HCT116 (cell line): ENCODE measurements around the gene GRM4. TPM values are rescaled to one million over a fixed set of nuclear protein-coding genes. Genes with fewer than 3 reads are reported as not detected.

ENCODE experiments used
- ATAC-seq: fragments of 200-7000 bp; cut with Tn5 transposase; 2 replicates; pipeline ENCODE4 v1.9.1; 2020; ENCODE audit warnings: mild to moderate bottlenecking, moderate library complexity
- BruUV-seq: library from RNA; stranded (reverse); fragments of 400-500 nt; replicated peaks from 2 replicates; lab custom pipeline; 2021; lab: Mats Ljungman, UMichigan
- CTCF ChIA-PET: fragments of 300-600 bp; sonication (Branson Sonifier 250); formaldehyde crosslinking; loops from one replicate; lab custom pipeline; 2021; ENCODE audit warnings: antibody characterized with exemption; lab: Charles Lee
- POLR2A ChIA-PET: fragments of 300-600, 350-600 bp; sonication (Branson Sonifier 250); formaldehyde crosslinking; loops from one replicate; lab custom pipeline; 2021; ENCODE audit warnings: antibody characterized with exemption; lab: Charles Lee
- RAD21 ChIA-PET, 2 experiments: fragments of 300-600 bp; sonication (Branson Sonifier 250); formaldehyde crosslinking; loops; one replicate each; lab custom pipeline; 2023; ENCODE audit warnings: low total read pairs in 2 of 2; ENCODE audit not compliant: uncharacterized antibody in 2 of 2, unreplicated experiment in 2 of 2, low non-redundant PET in 1 of 2; lab: Charles Lee
- DNase-seq: peaks from one replicate; pipeline ENCODE4 v3.0.0-alpha.2; 2010; ENCODE audit warnings: low read depth, low spot score
- H2AFZ ChIP-seq: fragments of 200-600 bp; shearing (Covaris generic), sonication (generic); 2 replicates; pipeline ENCODE4 v1.6.1; 2017; ENCODE audit warnings: low read depth, mixed run types, mixed read lengths, antibody characterized with exemption, low read length; ENCODE audit not compliant: poor library complexity, severe bottlenecking
- H3K27ac ChIP-seq: 2 replicates; pipeline ENCODE4 v1.5.1; 2012; ENCODE audit warnings: low read depth, low read length
- H3K27me3 ChIP-seq: fragments of 200-600 bp; sonication (generic); 2 replicates; pipeline ENCODE4 v1.6.1; 2016; ENCODE audit warnings: mixed run types, low read length, mixed read lengths; ENCODE audit not compliant: insufficient read depth
- H3K36me3 ChIP-seq, 2 experiments: fragments of 200-500 bp in 1 of 2; fragments of 200-600 bp in 1 of 2; sonication (Bioruptor generic) in 1 of 2; sonication (generic) in 1 of 2; 2 replicates each; pipeline versions ENCODE4 v1.5.1 to v1.6.1; 2014 to 2016; ENCODE audit warnings: low read length in 2 of 2, inconsistent platforms in 1 of 2, mixed read lengths in 1 of 2, mixed run types in 1 of 2; ENCODE audit not compliant: insufficient read depth in 2 of 2, control insufficient read depth in 1 of 2
- H3K4me1 ChIP-seq, 2 experiments: fragments of 200-600 bp in 1 of 2; sonication (generic) in 1 of 2; 2 replicates each; pipeline versions ENCODE4 v1.5.1 to v1.6.1; 2012 to 2017; ENCODE audit warnings: low read length in 2 of 2, inconsistent platforms in 1 of 2, mild to moderate bottlenecking in 1 of 2, mixed read lengths in 1 of 2, mixed run types in 1 of 2, moderate library complexity in 1 of 2; ENCODE audit not compliant: insufficient read depth in 2 of 2, control insufficient read depth in 1 of 2
- H3K4me2 ChIP-seq: fragments of 200-600 bp; sonication (generic); 2 replicates; pipeline ENCODE4 v1.6.1; 2017; ENCODE audit warnings: mixed run types, low read length, mixed read lengths
- H3K4me3 ChIP-seq, 2 experiments: fragments of 200-600 bp in 1 of 2; sonication (generic) in 1 of 2; replicated peaks in 1 of 2; 2 replicates each; pipeline ENCODE4 v1.5.1; 2011 to 2016; ENCODE audit warnings: low read length in 2 of 2, control low read depth in 1 of 2, low read depth in 1 of 2, mild to moderate bottlenecking in 1 of 2, mixed read lengths in 1 of 2, mixed run types in 1 of 2
- H3K79me2 ChIP-seq: fragments of 200-600 bp; sonication (generic); 2 replicates; pipeline ENCODE4 v1.6.1; 2017; ENCODE audit warnings: mild to moderate bottlenecking, mixed run types, low read length, moderate library complexity, mixed read lengths; ENCODE audit not compliant: insufficient read depth
- H3K9ac ChIP-seq: fragments of 200-600 bp; sonication (generic); 2 replicates; pipeline ENCODE4 v1.6.1; 2016; ENCODE audit warnings: low read length, mixed read lengths
- H3K9me2 ChIP-seq: fragments of 200-600 bp; sonication (generic), shearing (Covaris generic); 2 replicates; pipeline ENCODE4 v1.6.1; 2017; ENCODE audit warnings: mixed run types, mild to moderate bottlenecking, moderate library complexity; ENCODE audit not compliant: insufficient read depth
- H3K9me3 ChIP-seq, 2 experiments: fragments of 200-500 bp in 1 of 2; fragments of 200-600 bp in 1 of 2; sonication (Bioruptor generic) in 1 of 2; sonication (generic) in 1 of 2; 2 replicates each; pipeline ENCODE4 v1.6.1; 2014 to 2017; ENCODE audit warnings: low read length in 2 of 2, mixed read lengths in 2 of 2, inconsistent platforms in 1 of 2, low read depth in 1 of 2, mild to moderate bottlenecking in 1 of 2, mixed run types in 1 of 2, moderate library complexity in 1 of 2; ENCODE audit not compliant: control insufficient read depth in 1 of 2, insufficient read depth in 1 of 2
- H4K20me1 ChIP-seq: fragments of 200-600 bp; sonication (generic), shearing (Covaris generic); 2 replicates; pipeline ENCODE4 v1.6.1; 2017; ENCODE audit warnings: mixed run types, mild to moderate bottlenecking, moderate library complexity; ENCODE audit not compliant: insufficient read depth
- ATF3 ChIP-seq: IDR thresholded peaks from 2 replicates; pipeline ENCODE4 v1.6.1; 2012
- CBX3 ChIP-seq: IDR thresholded peaks from 2 replicates; pipeline ENCODE4 v1.6.1; 2012; ENCODE audit warnings: low read depth
- CEBPB ChIP-seq: IDR thresholded peaks from 2 replicates; pipeline ENCODE4 v1.6.1; 2012; ENCODE audit warnings: low read depth
- EGR1 ChIP-seq: IDR thresholded peaks from 2 replicates; pipeline ENCODE4 v1.6.1; 2012; ENCODE audit warnings: low read depth
- ELF1 ChIP-seq: IDR thresholded peaks from 2 replicates; pipeline ENCODE4 v1.6.1; 2012; ENCODE audit warnings: low read depth, borderline replicate concordance
- EZH2 ChIP-seq: fragments of 200-600 bp; sonication (generic); IDR thresholded peaks from 2 replicates; pipeline ENCODE4 v1.6.1; 2017; ENCODE audit warnings: antibody characterized with exemption, mixed run types
- EZH2phosphoT487 ChIP-seq: fragments of 200-600 bp; IDR thresholded peaks from 2 replicates; pipeline ENCODE4 v1.6.1; 2018; ENCODE audit warnings: antibody characterized with exemption, borderline replicate concordance
- FOSL1 ChIP-seq: IDR thresholded peaks from 2 replicates; pipeline ENCODE4 v1.6.1; 2012; ENCODE audit warnings: low read depth
- JUND ChIP-seq: IDR thresholded peaks from 2 replicates; pipeline ENCODE4 v1.6.1; 2012
- MAX ChIP-seq: IDR thresholded peaks from 2 replicates; pipeline ENCODE4 v1.6.1; 2012
- POLR2A ChIP-seq: IDR thresholded peaks from 2 replicates; pipeline ENCODE4 v1.7.0; 2011; ENCODE audit warnings: borderline replicate concordance; ENCODE audit not compliant: insufficient read depth, insufficient read length; ENCODE audit errors: extremely low read depth
- POLR2AphosphoS5 ChIP-seq: IDR thresholded peaks from 2 replicates; pipeline ENCODE4 v1.6.1; 2011; ENCODE audit warnings: mild to moderate bottlenecking, low read depth, low read length, moderate library complexity
- RAD21 ChIP-seq: IDR thresholded peaks from 2 replicates; pipeline ENCODE4 v1.6.1; 2012; ENCODE audit warnings: low read depth, mild to moderate bottlenecking
- SIN3A ChIP-seq: IDR thresholded peaks from 2 replicates; pipeline ENCODE4 v1.6.1; 2012; ENCODE audit warnings: low read depth
- YY1 ChIP-seq: IDR thresholded peaks from 2 replicates; pipeline ENCODE4 v1.6.1; 2011; ENCODE audit warnings: low read length, low read depth, moderate library complexity, mild to moderate bottlenecking; ENCODE audit not compliant: insufficient replicate concordance; ENCODE audit errors: extremely low read depth
- ZFX ChIP-seq: fragments of 450-650 bp; IDR thresholded peaks from 2 replicates; pipeline ENCODE4 v1.6.1; 2017
- ZNF274 ChIP-seq: fragments of 200-500 bp; sonication (Bioruptor generic); IDR thresholded peaks from 2 replicates; pipeline ENCODE4 v1.6.1; 2014; ENCODE audit warnings: mild to moderate bottlenecking, low read depth, low read length, inconsistent platforms
- intact Hi-C: fragments of 100-400 bp; cut with micrococcal nuclease; formaldehyde crosslinking; loops from 2 replicates; pipeline ENCODE4 v1.10.0; 2022
- total RNA-seq: library from RNA; stranded (reverse); gene quantifications from one replicate; pipeline ENCODE4 v1.2.1, GENCODE V29; 2021; ENCODE audit not compliant: unreplicated experiment
- TF ChIP-seq, protein P1 (sequence below), 3 experiments: fragments of 200-600 bp in 1 of 3; sonication (generic) in 1 of 3; IDR thresholded peaks in 2 of 3; conservative IDR thresholded peaks in 1 of 3; 2 replicates each; pipeline ENCODE4 v1.5.1; 2012 to 2017; ENCODE audit warnings: low read depth in 2 of 3, low read length in 2 of 3, antibody characterized with exemption in 1 of 3, borderline replicate concordance in 1 of 3, control low read depth in 1 of 3, mild to moderate bottlenecking in 1 of 3, mixed read lengths in 1 of 3, mixed run types in 1 of 3, moderate library complexity in 1 of 3; ENCODE audit not compliant: insufficient read depth in 1 of 3

GRM4 gene
- total RNA-seq, 1 experiment from 2014 or later: 2.6 TPM

- H3K27me3 ChIP-seq: no peaks in the 10 kb centered on the region
- intact Hi-C loops: no loop called here
These were observed 123.5 kb downstream of the GRM4 start for GRCh38 chr6:34022250-34022872.

GRCh38 chr6:34021554-34022190, 124.2 kb downstream of the GRM4 start:
- Histone ChIP-seq H3K79me2 (no peaks in the 10 kb centered on the region), H3K9me2 (no peaks in the 10 kb centered on the region), H3K4me1 (peaks cover 4 to 10% of the 10 kb centered on the region in 2 experiments; a peak in 2 of 4 replicates), H3K27me3 (no peaks in the 10 kb centered on the region), H3K9ac (no peak overlapping the region), H3K27ac (no peak overlapping the region), H3K36me3 (no peaks in the 10 kb centered on the region), H4K20me1 (no peaks in the 10 kb centered on the region), H3K9me3 (no peaks in the 10 kb centered on the region), H2AFZ (no peak overlapping the region), H3K4me2 (no peak overlapping the region), H3K4me3 (no peak overlapping the region)
- ChIA-PET CTCF (no interaction called here), POLR2A (no interaction called here), RAD21 (no interaction called here)
- BruUV-seq: no TSS peak
- DNase-seq: no peak
- intact Hi-C loops: no loop called here
- ATAC-seq: peak; percentile 63
- TF ChIP-seq ATF3 (no peak), JUND (no peak), MAX (no peak), YY1 (no peak), ZFX (no peak), EZH2 (no peak), RAD21 (no peak), ZNF274 (no peak), ELF1 (no peak), CEBPB (no peak), CBX3 (no peak), POLR2AphosphoS5 (no peak)
- TF ChIP-seq, protein P1, sequence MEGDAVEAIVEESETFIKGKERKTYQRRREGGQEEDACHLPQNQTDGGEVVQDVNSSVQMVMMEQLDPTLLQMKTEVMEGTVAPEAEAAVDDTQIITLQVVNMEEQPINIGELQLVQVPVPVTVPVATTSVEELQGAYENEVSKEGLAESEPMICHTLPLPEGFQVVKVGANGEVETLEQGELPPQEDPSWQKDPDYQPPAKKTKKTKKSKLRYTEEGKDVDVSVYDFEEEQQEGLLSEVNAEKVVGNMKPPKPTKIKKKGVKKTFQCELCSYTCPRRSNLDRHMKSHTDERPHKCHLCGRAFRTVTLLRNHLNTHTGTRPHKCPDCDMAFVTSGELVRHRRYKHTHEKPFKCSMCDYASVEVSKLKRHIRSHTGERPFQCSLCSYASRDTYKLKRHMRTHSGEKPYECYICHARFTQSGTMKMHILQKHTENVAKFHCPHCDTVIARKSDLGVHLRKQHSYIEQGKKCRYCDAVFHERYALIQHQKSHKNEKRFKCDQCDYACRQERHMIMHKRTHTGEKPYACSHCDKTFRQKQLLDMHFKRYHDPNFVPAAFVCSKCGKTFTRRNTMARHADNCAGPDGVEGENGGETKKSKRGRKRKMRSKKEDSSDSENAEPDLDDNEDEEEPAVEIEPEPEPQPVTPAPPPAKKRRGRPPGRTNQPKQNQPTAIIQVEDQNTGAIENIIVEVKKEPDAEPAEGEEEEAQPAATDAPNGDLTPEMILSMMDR (IDR thresholded peaks at IDR 0.05 in 2 of 3, conservative IDR thresholded peaks at IDR 0.05 in 1 of 3; ENCODE audit: borderline replicate concordance in 1 of 3, insufficient read depth in 1 of 3, low read depth in 2 of 3, low read length in 2 of 3): no peak

More at GRCh38 chr6:34022250-34022872, 123.5 kb downstream of the GRM4 start:
- TF ChIP-seq ZFX (no peak), POLR2A (no peak), SIN3A (no peak), RAD21 (no peak), MAX (no peak), FOSL1 (no peak), EGR1 (no peak), JUND (no peak), EZH2phosphoT487 (no peak), POLR2AphosphoS5 (no peak)
- H3K4me3 ChIP-seq: no peak overlapping the region
- H3K9me2 ChIP-seq: no peaks in the 10 kb centered on the region
- no peak for DNase-seq
- no peaks in the 10 kb centered on the region for H3K9me3 ChIP-seq
- ChIA-PET RAD21 (no interaction called here), POLR2A (no interaction called here), CTCF (no interaction called here)
- no peak overlapping the region for H2AFZ ChIP-seq
- no TSS peak for BruUV-seq
- no peaks in the 10 kb centered on the region for H4K20me1 ChIP-seq
- no peak overlapping the region for H3K9ac ChIP-seq
- H3K79me2 ChIP-seq: no peaks in the 10 kb centered on the region
- no peak overlapping the region for H3K4me2 ChIP-seq
- H3K36me3 ChIP-seq: no peaks in the 10 kb centered on the region
- H3K4me1 ChIP-seq: peaks cover 4 to 10% of the 10 kb centered on the region in 2 experiments; a peak in 2 of 4 replicates
- no peak for ATAC-seq
- H3K27ac ChIP-seq: no peak overlapping the region
